Fibroblast of skin of abdomen (primary cell): ENCODE results near the gene EHBP1.

Source experiments
- DNase-seq: peaks from one replicate; pipeline ENCODE4 v3.0.0-alpha.2; 2013

Gene EHBP1

DNA sequence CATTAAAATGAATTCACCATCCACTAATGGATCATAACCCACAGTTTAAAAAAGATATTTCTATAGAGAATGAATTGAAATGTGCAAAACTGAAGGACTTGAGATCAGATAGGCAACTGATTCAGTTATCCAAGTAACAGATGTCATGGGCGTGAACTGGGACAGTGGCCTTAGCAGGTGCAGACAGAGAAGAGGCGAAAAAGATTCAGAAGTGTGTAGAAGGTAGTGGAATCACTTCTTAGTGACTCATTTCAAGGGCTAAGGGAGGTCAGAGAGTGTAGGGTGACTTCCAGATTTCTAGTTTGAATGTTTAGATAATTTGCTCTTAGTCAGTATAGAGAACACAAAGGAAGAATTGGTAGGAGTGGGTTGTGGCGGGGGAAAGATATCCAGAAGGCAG, 79.7 kb downstream of the EHBP1 start:
- DNase-seq = no peak

DNA sequence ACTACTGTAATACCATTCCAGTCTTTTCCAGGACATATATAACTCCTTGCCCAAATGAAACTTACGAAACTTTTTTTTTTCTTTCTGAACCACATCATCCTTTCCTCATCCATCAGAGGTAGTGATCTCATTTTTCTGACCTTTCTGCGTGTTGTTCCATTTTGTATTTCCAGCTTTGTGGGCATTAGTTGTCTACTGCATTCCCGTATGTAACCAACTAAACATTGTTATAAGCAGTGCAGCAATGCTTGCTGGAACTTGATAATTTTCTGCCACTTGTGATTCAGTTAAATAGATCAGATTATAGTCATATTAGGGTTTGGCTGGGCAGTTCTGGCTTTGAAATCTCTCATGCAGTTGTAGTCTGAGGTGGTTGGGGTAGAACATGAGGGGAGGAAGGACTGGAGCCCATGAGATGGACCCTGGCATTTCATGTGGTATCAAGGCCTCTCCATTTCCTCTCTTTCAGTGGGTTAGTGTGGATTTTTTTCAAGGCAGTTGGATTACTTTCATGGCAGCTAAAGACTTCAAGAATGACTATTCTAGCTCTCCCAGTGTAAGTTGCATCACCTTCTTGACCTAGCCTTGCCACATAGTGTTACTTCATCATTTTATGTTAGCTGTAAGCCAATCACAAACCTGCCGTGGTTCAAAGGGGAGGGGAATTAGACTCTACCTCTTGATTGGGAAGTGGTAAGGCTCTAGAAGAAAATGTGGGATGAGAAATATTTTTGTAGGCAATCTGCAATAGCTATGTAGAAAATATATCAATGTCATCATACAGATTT, 80.5 kb downstream of the EHBP1 start:
- DNase-seq = peak; percentile 61

DNA sequence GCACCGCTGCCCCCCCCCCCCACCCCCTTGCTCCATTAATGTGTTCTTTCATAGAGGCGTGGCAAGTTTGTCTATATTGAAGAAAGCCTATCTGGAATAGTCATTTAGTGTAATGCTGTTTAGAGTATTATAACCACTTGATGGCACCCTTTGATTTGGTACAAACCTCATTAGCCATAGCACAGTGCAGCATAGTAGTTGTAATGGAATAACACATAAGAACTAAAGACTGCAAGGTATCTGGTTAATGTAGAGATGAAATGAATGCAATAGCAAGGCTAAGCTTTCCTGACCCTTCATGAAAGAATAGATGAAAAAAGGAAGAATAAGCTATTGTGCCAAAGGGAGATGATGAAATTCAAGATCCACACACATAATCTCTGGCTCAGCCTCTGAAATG, 81.9 kb downstream of the EHBP1 start:
- DNase-seq = peak; percentile 52

DNA sequence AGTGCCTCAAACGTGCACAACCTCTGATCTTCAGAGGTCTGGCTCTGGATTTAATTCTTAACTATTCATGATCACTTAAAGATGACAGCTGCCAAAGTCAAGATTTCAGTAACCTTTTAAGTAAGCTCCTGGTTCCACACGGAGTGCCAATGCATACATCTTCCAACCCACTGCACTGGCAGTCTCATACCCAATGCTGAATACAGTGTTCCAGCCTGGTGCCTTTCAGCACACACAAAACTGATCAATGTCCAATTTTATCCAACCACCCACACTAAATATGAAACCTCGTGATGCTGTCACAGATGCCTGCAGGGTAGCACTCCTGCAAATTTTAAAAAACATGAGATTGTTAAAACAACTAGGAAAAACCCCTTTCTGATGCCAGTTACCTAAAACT, 84.0 kb downstream of the EHBP1 start:
- no peak for DNase-seq

DNA sequence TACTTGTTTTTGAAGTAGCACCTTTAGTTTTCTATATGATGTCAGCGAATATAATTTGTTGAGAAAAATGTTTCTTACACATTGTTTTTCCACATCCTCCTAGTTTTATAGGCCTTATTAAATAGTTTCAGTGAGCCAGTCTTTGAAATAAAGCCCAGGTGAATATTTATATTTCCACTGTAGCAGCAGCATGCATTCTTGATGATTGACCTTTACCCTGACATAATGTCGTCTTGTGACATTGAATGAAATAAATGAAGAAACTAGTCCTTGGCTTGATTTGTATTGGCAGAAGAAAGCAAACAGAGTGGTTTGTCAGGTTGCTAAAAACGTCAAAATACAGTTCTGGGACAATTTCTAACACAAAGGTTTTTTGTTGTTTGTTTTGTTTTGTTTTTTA, 84.4 kb downstream of the EHBP1 start:
- no peak for DNase-seq

DNA sequence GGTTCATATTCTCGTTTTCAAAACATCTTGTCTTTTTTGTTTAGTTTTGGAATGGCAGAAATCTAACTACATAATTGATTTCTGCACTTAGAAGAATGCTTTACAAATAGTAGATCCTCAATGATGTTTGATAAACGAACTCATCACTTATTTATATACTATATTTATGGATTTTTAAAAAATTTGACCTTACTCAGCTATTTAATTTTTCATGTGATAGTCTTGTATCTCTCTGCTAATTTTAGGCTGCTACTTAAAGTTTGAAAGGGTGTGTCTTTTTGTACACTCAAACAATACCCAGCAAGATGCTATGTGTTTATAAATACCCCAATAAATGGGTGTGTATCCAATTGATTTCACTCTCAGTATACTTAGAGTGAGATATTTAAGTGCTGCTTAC, 86.9 kb downstream of the EHBP1 start:
- DNase-seq = no peak

DNA sequence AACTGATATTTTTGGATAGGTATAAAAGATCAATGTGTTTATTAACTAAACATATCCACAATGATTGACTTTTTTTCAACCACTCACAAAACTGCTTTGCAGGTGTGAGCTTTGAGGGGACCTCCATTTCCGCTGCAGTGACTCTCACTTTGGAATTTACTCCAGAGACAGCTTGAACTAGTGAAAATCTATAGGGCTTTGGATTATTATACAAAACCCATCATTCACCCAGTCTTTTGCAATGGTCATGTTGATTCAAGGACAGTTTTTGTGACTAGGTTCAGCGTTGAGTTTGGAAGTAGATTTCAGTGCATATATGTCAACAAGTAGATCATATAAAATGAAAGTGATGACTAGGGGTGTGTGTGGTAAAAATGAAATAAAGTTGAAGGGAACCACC, 87.7 kb downstream of the EHBP1 start:
- DNase-seq = no peak

DNA sequence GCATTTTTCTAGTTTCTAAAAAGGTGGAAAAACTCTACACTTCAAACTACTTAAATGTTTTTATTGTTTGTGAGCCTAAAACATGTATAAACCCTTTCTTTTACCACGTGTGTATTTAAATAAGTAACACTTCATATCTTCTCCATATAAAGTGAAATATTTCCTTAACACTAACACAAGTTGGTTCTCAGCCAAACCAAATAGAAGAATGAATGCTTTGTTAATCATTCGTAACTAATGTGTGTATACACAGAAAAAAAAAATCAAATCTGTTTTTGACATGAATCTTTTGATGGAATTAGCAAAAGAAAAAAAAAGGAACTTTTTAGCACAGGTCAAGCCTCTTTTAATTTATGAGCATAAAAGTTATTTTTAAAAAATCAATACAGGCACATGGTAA, 89.3 kb downstream of the EHBP1 start:
- peak; percentile 65 for DNase-seq

DNA sequence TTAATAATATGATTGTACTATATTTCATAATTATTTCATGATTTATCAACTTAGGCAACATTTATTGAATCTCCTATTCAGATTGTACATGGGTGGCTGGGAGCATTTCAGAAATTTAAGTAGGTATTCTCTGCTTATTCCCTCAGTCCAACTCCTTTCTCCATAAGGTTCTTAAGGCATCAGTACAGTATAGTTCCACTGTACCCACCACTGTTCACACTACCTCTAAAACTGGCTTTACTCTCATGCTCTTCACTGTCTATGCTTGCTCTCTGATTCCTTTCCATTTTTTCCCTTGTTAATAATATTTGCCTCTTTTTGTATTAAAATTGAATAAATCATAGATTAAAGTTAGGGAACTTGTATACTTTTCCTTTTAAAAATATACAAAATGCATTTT, 89.8 kb downstream of the EHBP1 start:
- no peak for DNase-seq

DNA sequence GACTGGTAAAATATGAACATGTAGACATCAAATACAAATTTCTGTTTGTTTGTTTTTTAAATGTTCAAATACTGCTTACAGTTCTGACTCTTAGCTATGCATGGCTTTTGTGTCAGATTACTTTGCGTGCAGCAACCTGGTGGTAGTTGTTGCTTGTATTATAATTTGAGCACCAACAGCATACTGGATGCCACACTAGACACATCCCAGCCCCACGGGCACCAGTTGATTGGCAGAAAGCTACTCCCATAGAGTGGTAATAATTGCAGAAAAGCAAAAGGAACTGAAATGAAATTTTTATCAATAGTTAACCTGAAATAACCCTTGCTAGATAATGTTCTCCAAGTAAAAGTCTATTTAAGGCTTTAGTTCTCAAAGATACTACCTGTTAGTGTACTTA, 91.6 kb downstream of the EHBP1 start:
- no peak for DNase-seq

DNA sequence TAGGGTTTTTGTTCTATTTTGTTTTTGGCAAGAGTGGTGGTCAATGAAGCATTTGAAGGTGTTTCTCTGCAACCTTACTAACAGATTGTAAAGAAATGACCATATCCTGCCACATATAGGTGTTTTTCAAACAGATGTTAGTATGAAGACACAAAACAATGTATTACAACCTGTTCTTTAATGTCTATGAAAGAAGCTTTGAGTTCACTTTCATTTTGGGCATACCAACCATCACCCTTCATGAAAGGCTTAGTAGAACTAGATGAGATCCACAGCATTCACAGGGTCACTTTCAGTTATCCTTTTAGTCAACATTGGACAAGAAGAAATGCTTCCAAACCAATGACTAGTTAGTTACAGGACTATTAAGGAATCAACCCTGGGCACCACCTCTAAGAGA, 95.1 kb downstream of the EHBP1 start:
- no peak for DNase-seq

DNA sequence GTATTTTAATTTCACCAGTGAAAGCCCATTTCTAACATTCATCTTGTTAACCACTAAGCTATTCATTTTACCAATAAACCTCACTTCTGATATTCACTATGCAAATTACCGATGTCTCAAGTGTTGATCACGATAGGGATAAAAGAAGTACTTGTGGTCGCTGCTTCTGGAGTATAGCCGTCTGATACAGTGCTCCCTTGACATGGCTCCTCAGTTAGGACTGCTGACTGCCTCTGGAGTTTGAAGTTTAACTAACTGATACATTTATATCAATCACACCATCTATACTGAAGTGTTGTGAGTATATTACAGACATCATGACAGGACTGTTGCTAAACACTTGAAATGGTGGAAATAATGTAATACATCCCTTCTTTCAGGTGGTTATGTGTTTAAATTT, 95.6 kb downstream of the EHBP1 start:
- no peak for DNase-seq

DNA sequence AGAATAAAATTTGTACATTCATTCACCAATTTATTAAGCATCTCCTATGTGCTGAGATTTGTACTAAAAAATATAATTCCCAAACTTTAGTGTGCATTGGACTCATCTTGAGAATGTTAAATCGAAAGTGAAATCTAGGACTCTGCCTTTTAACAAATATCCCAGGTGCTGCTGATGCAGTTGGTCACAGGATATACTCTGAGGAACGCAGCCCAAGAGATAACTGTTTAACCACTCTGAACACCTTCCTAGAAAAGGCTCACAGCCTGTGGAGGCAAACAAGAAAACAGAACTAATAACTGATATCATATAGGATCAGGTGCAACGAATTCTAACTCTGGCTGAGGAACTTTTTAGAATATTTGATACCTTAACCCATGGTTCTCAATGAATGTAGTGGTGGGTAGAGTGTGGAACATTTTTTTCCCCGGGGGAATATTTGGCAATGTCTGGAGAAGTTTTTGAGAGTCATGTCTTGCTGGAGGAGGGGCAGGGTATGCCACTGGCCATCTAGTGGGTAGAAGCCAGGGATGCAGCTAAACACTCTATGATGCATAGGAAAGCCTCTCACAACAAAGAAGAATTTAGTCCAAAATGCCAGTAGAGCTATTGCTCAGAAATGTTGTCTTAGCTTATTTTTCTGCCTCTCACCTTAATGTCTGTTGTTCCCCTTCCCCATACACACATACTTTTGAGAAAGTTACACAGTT, 96.5 kb downstream of the EHBP1 start:
- DNase-seq = no peak

DNA sequence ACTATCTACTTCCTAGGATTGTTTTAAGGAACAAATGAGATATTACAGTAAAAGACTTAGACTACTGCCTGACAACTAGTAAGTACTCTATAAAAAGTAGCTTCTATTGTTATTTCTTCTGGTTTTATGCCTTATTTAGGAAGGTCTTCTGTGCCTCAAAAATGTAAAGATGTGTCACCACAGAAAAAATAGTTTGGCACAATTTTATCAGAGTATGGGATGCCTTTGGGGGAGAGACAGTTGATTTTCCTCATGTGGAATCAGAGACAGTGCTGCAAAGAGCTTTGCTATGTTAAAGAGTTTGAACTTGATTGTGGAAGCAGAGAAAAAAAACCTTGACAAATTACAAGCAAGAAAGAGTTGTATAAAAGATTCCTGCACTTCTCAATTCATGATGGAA, 98.4 kb downstream of the EHBP1 start:
- peak; percentile 42 for DNase-seq

DNA sequence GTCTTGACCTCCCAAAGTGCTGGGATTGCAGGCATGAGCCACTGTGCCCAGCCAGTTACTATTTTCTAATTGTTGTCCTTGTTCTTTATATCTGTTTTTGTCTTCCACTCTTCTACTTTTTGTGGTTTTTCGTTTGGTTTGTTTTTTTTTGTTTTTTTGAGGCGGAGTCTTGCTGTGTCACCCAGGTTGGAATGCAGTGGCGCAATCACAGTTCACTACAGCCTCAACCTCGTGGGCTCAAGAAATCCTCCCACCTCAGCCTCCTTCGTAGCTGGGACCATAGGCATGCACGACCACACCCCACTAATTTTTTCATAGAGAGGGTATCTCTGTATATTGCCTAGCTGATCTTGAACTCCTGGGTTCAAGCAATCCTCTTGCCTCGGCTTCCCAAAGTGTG, 100.7 kb downstream of the EHBP1 start:
- DNase-seq = no peak

DNA sequence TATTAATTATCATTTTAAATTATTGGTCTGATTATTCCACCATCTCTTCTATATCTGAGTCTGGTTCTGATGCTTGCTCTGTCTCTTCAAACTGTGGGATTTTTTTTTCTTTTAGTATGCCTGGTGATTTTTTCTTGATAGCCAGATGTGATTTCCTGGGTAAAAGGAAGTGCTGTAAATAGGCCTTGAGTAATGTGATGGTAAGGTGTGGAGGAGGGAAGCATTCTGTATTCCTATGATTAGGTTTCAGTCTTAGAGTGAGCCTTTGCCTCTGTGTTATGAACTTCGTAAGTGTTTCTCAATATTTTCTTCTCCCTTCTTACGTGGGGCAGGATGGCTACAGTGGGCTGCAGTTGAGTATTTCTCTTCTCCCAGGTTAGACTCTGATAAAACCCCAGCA, 103.0 kb downstream of the EHBP1 start:
- DNase-seq = no peak

DNA sequence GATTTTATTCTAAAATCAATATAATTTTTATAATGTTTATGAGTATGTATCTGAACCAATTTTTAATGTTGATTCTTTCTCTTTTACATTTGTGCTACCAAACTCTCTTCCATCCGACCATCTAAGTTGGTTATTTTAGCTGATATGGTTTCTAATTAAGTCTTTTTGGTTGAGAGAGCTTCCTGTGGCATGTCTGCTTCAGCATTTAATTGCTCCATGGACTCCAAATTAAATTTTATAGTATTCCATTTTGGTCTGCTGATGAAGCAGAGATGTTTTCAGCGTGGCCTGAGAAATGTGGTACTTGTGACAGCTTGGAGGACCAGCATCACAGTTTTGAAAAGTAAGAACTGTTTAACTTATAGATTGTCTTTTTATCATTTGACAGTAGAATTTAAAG, 105.6 kb downstream of the EHBP1 start:
- DNase-seq = no peak

DNA sequence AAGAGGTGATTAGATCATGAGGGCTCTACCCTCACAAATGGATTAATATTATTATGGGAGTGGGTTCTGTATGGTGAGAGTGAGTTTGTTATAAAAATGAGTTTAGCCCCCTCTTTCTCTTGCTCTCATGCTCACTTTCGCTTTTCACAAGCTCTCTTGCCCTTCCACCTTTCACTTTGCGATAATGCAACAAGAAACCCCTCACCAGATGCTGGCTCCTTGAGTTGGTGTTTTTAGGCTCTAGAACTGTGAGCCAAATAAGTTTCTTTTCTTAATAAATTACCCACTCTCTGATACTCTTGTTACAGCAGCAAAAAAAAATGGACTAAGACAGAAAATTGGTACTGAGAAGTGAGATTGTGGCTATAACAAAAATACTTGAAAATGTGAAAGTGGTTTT, 106.5 kb downstream of the EHBP1 start:
- no peak for DNase-seq

DNA sequence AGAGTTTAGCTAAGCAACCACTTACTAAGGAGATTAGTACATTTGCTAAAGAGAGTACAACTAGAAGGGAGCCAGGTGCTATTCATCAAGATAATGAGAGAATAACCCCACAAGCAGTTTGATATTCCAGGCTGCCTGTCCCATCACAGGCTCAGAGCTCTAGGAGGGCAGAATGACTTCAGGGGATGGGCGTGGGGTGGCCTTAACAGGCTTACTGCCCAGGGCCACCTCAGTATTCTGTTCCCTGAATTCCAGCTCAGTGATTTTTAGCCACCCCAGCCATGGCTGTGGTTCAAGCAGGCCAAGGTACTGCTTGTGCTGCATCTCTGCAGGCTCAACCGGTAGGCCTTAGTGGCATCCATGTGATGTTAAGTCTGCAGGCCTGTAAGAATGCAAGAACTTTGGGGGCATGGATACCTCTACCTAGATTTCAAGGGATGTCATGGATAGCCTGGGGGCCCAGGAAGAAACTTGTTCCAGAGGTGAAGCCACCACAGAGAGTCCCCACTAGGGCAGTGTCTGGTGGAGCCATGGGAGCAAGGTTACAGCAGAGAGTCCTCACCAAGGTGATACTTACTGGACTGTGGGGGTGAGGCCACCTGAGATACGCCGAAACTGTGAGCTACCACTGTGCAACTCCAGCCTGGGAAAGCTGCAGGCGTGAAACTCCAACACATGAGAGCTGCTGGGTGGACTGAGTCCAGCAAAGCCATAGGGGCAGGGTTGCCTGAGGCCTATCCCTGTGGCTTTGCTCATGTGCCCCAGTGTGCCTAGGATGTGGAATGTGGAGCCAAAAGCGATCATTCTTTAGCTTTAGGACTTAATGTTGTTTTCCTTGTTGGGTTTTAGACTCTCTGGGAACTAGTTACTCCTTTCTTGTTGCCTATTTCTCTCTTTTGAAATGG, 107.7 kb downstream of the EHBP1 start:
- no peak for DNase-seq

DNA sequence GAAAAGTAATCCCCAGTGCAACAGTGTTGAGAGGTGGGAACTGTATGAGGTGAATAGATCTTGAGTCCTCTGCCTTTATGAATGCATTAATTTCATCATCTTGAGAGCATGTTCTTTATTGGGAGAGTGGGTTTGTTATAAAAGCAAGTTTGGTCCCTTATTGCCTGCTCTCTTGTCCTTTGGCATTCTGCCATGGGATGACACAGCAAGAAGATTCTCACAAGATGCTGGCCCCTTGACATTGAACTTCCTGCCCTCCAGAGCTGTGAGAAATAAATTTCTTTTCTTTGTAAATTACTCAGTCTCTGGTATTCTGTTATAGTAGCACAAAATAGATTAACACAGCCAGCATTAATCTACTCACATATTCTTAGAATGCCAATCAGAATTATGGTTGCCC, 108.6 kb downstream of the EHBP1 start:
- DNase-seq = peak; percentile 85

DNA sequence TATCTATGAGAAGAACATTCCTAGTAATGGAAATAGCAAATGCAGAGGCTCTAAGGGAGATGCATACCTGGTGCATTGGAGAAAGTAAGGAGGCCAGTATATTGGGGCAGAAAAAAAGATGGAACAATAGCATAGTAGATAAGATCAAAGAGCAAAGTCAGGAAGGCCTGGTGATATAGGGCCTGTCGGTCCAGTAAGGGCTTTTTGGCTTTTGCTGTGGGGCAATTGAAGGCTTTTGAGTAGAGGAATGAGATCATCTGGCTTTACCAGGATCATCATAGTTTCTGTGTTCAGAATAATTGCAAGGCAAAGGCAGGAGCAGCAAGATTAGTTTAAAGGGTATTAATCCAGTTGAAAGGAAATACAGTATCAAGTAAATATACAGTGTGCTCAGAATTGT, 111.8 kb downstream of the EHBP1 start:
- DNase-seq = no peak

DNA sequence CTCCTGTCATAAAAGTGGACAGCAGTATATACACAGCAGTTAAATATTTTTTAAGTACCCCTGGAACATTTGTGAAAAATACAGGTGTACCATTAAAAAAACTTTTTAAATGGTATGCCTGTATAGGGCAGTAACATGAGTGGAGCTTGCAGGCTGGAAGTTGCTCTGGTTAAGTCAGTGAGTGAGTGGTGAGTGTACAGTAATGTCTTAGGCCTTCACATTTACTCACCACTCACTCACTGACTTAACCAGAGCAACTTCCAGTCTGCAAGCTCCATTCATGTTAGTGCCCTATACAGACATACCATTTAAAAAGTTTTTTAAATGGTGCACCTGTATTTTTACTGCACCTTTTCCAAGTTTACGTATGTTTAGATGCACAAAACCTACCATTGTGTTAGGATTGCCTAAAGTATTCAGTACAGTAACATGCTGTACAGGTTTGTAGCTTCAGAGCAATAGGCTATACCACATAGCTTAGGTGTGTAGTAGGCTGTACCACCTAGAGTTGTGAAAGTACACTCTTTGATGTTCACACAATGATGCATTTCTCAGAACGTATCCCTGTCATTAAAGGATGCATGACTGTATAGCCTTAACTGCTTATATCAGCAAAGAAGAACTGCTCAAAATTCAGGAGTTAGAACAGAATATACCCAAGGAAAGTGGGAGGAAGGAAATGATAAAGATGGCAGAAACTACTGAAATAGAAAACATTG, 112.6 kb downstream of the EHBP1 start:
- DNase-seq = peak; percentile 45

DNA sequence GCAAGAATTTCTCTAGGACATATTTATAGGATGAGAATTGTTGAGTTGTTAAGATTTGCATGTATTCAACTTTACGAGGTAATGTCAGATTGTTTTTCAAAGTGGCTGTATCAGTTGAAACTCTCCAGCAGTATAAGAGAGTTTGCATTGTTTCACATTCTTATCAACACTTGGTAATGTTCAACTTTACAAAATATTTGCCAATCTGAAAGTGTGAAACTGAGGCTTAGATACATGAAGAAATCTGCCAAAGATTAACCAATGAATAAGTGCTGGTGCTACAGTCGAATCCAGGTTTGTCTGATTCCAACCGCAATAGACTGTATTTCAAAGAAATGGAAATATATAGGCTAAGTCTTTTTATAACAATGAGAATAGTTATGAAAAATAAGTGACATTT, 117.0 kb downstream of the EHBP1 start:
- DNase-seq = no peak
